ENCODE measurements around the gene CHURC1.

DNA sequence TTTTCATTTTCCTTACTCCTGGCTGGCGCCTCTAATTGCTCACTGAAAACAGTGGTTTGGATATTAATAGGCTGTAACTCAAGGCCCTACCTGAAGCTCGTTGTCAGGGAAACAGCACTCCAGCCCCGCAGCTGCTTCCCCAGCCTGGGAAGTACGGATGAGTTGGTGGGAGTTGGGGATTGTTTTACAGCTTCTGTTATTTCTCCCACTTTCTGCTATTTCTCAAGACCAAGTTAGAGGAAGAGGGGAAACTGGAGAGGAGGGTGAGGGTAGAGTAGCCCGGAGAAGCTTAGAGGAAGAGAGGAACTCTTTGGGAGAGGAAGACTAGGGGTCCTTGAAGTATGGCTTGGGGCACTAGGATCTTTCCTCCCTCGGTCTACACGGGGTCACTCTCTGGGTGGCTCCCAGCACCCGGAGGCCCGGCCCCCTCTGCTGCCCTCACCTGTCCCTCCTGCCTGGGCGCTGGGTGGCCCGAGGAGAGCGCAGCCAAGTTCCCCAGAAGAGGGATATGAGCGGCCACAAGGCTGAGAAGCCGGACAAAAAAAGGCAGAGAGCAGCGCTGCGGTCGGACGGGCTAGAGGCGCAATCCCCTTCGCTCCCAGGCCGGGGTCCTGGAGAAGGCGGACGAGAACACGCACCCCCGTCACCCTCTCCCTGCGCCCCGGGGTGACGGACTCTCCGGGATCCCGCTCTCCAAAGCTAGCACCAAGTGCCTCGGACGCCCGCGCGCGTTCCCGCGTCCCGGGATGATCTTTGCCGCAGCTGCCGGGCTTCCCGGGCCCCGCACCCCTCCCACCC lies 35.2 kb upstream of the CHURC1 start:
- TF ChIP-seq, protein P1, sequence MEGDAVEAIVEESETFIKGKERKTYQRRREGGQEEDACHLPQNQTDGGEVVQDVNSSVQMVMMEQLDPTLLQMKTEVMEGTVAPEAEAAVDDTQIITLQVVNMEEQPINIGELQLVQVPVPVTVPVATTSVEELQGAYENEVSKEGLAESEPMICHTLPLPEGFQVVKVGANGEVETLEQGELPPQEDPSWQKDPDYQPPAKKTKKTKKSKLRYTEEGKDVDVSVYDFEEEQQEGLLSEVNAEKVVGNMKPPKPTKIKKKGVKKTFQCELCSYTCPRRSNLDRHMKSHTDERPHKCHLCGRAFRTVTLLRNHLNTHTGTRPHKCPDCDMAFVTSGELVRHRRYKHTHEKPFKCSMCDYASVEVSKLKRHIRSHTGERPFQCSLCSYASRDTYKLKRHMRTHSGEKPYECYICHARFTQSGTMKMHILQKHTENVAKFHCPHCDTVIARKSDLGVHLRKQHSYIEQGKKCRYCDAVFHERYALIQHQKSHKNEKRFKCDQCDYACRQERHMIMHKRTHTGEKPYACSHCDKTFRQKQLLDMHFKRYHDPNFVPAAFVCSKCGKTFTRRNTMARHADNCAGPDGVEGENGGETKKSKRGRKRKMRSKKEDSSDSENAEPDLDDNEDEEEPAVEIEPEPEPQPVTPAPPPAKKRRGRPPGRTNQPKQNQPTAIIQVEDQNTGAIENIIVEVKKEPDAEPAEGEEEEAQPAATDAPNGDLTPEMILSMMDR (IDR thresholded peaks at IDR 0.05), result no peak
- no peak for TF ChIP-seq POLR2A (IDR thresholded peaks at IDR 0.05)

Measured in uterus (tissue), 2 donors.